HepG2 (cell line): ENCODE results near the gene MECR. TPM values are rescaled to one million over a fixed set of nuclear protein-coding genes. Genes with fewer than 3 reads are reported as not detected.

Experiments used
- ARNTL ChIP-seq: sonication (generic); formaldehyde crosslinking; IDR thresholded peaks from 2 replicates; pipeline ENCODE4 v1.4.0; 2020; ENCODE audit warnings: mild to moderate bottlenecking, missing genetic modification reagents
- BATF2 ChIP-seq: sonication (generic); formaldehyde crosslinking; IDR thresholded peaks from 2 replicates; pipeline ENCODE4 v1.8.0; 2022; ENCODE audit warnings: mild to moderate bottlenecking, missing genetic modification reagents, moderate library complexity
- CCDC6 ChIP-seq: sonication (generic); formaldehyde crosslinking; IDR thresholded peaks from 2 replicates; pipeline ENCODE4 v1.8.1; 2022; ENCODE audit warnings: mild to moderate bottlenecking, missing genetic modification reagents, moderate library complexity
- FUBP1 ChIP-seq: sonication (generic); formaldehyde crosslinking; IDR thresholded peaks from 2 replicates; pipeline ENCODE4 v1.5.1; 2020; ENCODE audit warnings: missing genetic modification reagents, mild to moderate bottlenecking, borderline replicate concordance
- HOXA7 ChIP-seq: sonication (generic); formaldehyde crosslinking; IDR thresholded peaks from 2 replicates; pipeline ENCODE4 v1.8.1; 2022; ENCODE audit warnings: mild to moderate bottlenecking, missing genetic modification reagents, moderate library complexity
- MEF2D ChIP-seq: sonication (generic); formaldehyde crosslinking; IDR thresholded peaks from 2 replicates; pipeline ENCODE4 v1.5.1; 2020; ENCODE audit warnings: mild to moderate bottlenecking, missing genetic modification reagents
- MTF2 ChIP-seq: sonication (generic); formaldehyde crosslinking; IDR thresholded peaks from 2 replicates; pipeline ENCODE4 v1.5.0; 2020; ENCODE audit warnings: missing genetic modification reagents, borderline replicate concordance
- PREB ChIP-seq: sonication (generic); formaldehyde crosslinking; IDR thresholded peaks from 2 replicates; pipeline ENCODE4 v1.4.0; 2020; ENCODE audit warnings: missing genetic modification reagents
- RBAK ChIP-seq: sonication (generic); formaldehyde crosslinking; IDR thresholded peaks from 2 replicates; pipeline ENCODE4 v1.5.1; 2020; ENCODE audit warnings: mild to moderate bottlenecking, missing genetic modification reagents
- ZBTB39 ChIP-seq: sonication (generic); formaldehyde crosslinking; IDR thresholded peaks from 2 replicates; pipeline ENCODE4 v1.5.0; 2020; ENCODE audit warnings: missing genetic modification reagents
- ZMYM2 ChIP-seq: sonication (generic); formaldehyde crosslinking; IDR thresholded peaks from 2 replicates; pipeline ENCODE4 v1.8.0; 2022; ENCODE audit warnings: mild to moderate bottlenecking, missing genetic modification reagents
- ZNF180 ChIP-seq: sonication (generic); formaldehyde crosslinking; IDR thresholded peaks from 2 replicates; pipeline ENCODE4 v1.4.0; 2020; ENCODE audit warnings: low read depth, missing genetic modification reagents, borderline replicate concordance
- ZNF235 ChIP-seq: sonication (generic); formaldehyde crosslinking; IDR thresholded peaks from 2 replicates; pipeline ENCODE4 v1.8.1; 2023; ENCODE audit warnings: mild to moderate bottlenecking, missing genetic modification reagents, borderline replicate concordance
- ZNF280B ChIP-seq: sonication (generic); formaldehyde crosslinking; IDR thresholded peaks from 2 replicates; pipeline ENCODE4 v1.5.0; 2020; ENCODE audit warnings: missing genetic modification reagents, mild to moderate bottlenecking, borderline replicate concordance
- ZNF512 ChIP-seq: sonication (generic); formaldehyde crosslinking; IDR thresholded peaks from 2 replicates; pipeline ENCODE4 v1.4.0; 2020; ENCODE audit warnings: mild to moderate bottlenecking, missing genetic modification reagents
- ZNF674 ChIP-seq: sonication (generic); formaldehyde crosslinking; IDR thresholded peaks from 2 replicates; pipeline ENCODE4 v1.5.0; 2020; ENCODE audit warnings: low read depth, mild to moderate bottlenecking, missing genetic modification reagents
- polyA plus RNA-seq, 8 experiments: library from polyadenylated mRNA; depleted of rRNA in 3 of 8; stranded (reverse) in 7 of 8; unstranded in 1 of 8; fragments of >200 nt; fragmentation: Illumina TruSeq in 4 of 8; extraction: Trizol in 4 of 8; gene quantifications; 2 replicates each; pipeline versions ENCODE4 v1.2.1 to v1.2.3, GENCODE V29; 2011 to 2016; ENCODE audit warnings: low read depth in 4 of 8, missing spikeins in 1 of 8, mixed read lengths in 1 of 8; ENCODE audit not compliant: insufficient read depth in 1 of 8
- total RNA-seq, 5 experiments: library from RNA; depleted of rRNA; stranded (reverse); fragments of >200 nt; fragmentation: Illumina TruSeq; extraction: Trizol; gene quantifications; 2 replicates each; pipeline ENCODE4 v1.2.3, GENCODE V29; 2016; ENCODE audit warnings: low read depth in 1 of 5

Gene MECR
- total and polyA plus RNA-seq, 2 of the 13 experiments (the other 11 are each of a cell fraction or from before 2014, with no cell fraction given): 18.8 to 24.9 TPM

- TF ChIP-seq MEF2D (CRISPR knock-in tag) (peak; percentile 71; the same call in 1 of the 2 replicates), ZNF512 (no peak), FUBP1 (CRISPR knock-in tag) (peak; percentile 32; the same call in 1 of the 2 replicates), ARNTL (CRISPR knock-in tag) (no peak), HOXA7 (no peak), ZNF180 (CRISPR knock-in tag) (no peak), ZMYM2 (no peak; the same call in 1 of the 2 replicates), BATF2 (no peak), ZBTB39 (peak; percentile 75; the same call in 1 of the 2 replicates), CCDC6 (CRISPR knock-in tag) (peak; percentile 98), PREB (CRISPR knock-in tag) (no peak), MTF2 (0 out of 2 replicates have a peak, but pooled peaks have one; percentile 61), ZNF674 (CRISPR knock-in tag) (no peak), ZNF280B (CRISPR knock-in tag) (no peak), ZNF235 (CRISPR knock-in tag) (peak; percentile 48; the same call in 1 of the 2 replicates), RBAK (CRISPR knock-in tag) (no peak)
Measured at GRCh38 chr1:29181413-29182225, 49.1 kb downstream of the MECR start, which contains the start of gene SRSF4 (continued).
